ENCODE measurements around the gene ORM1.
A peak's percentile ranks its signal among the peaks of the same experiment; 100 is the strongest.

ORM1 gene

DNA sequence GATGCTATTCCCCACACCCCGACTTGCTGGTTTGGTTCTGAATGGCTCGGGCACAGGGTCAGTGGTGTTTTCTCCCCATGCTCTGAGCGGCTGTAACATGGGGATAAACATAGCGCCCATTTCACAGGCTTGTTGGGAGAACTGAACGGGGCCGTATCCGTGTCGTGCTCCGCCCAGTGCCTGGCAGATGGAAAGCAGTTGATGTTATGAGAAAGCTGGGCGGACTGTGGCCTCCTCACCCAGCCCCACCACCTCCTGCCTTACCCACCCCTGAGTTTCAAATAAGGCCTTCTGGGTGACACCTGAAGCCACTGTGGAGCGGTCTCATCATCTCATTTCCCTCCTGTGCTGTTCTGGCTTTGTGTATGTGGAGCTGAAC lies 21.3 kb downstream of the ORM1 start:
- no peak for DNase-seq (ENCODE audit: low read depth)

DNA sequence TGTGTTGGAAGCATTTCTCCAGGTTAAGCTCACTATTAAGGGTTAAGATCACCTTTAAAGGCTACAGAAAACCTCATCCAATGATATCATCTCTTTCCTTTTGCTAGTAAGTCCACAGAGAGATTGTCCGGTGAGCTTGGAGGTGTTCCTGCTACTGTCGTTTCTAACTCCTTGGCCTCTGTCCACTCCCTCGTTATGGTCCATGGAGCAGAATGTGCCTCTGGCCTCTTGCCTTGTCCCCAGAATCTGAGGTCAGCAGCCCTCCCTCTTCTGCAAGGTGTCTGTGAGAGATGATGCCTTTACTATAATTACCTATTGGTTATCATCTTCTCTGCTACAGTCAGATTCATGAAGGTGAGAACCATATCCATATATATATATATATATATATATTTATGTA lies 21.8 kb downstream of the ORM1 start:
- no peak for DNase-seq (ENCODE audit: low read depth)

DNA sequence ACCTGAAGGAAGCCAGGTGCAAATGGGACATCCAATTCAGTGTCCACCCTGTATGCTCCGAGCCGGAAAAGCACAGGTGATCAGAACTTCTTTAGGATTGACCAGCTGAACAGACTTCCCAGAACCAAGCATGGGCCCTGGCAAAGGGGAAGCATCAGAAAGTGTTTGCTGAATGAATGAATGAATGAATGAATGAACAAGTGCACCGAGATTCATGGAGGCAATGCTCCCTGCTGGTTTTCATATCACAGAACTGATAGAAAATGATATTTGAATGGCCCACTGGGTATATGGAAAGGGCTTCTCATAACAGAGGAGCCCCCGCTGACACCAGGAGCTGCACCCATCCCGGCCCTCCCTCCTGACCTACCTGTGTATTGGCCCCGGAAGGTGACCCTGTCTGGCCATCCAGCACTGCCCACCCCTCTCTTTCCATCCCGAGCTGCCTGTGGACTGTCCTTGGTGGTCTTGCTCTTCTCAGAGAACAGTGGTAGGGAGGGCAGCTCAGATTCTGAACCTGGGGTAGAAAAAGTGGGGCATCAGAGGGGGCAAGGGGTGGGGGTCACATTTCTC lies 22.7 kb downstream of the ORM1 start:
- DNase-seq (ENCODE audit: low read depth): no peak

DNA sequence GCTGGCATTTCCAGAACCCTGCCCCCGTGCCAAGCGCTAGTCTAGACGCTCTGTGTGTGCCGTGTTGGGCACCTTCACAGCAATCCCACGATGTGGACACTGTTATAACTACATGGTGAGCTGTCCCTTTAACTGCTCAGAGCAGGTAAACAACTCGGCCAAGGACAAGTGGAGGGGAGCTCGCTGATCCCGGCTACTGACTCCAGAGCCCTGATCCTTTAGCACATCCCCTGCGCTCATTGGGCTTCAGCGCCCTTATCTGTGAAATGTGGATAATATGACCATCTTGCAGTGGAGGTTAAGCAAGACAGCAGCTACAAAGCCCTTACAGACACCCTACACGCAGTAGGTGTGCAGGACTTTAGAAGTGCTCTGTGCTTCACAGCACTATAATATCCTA lies 23.2 kb downstream of the ORM1 start:
- no peak for DNase-seq (ENCODE audit: low read depth)

DNA sequence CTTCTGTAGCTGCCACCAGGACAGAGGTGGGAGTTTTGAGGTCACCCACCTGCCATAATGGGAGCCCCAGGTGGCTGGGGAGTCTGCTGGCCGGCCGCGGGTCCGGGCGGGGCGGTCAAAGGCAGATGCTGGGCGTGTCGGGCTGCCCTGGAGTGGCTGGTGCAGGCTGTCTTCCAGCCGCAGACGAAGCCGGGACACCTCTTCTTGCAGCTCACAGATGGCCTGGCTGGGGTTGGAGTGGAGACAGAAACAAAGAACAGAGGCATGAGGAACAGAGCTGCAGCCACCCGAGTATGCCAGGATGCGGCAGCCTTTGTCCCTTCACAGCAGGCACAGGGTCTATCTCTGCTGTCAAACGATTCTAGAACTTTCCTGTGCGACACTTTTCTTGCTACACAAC lies 24.8 kb downstream of the ORM1 start:
- no peak for DNase-seq (ENCODE audit: low read depth)

DNA sequence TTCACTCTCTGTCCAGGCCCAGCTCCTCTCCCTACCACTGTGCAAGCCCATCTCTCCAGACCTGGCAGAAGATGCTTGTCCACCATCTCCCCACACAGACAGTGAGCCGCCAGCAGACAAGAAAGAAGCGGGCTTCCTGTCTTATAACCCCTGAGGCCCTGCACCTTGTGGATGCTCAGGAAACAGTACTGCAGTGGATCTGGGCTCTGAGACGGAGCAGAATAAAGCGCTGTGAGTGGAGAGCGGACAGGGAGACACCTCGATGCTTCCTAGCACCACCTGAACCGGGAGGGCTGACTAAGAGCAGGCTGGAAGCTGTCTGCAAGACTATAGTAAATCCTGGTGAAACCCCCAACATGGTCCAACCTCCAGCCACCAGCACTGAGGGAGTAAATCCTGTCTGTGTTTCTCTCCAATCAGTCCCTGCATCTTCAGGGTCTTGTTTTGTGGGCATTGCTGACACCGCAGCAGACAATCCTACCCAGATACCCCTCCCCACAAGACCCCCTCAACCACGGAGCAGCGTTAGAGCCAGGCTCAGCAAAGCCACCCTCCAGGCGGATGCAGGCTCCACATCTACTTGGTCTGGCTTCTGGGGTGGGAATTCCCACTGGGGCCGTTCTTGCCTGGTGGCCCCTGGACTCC lies 25.5 kb downstream of the ORM1 start:
- no peak for DNase-seq (ENCODE audit: low read depth)

DNA sequence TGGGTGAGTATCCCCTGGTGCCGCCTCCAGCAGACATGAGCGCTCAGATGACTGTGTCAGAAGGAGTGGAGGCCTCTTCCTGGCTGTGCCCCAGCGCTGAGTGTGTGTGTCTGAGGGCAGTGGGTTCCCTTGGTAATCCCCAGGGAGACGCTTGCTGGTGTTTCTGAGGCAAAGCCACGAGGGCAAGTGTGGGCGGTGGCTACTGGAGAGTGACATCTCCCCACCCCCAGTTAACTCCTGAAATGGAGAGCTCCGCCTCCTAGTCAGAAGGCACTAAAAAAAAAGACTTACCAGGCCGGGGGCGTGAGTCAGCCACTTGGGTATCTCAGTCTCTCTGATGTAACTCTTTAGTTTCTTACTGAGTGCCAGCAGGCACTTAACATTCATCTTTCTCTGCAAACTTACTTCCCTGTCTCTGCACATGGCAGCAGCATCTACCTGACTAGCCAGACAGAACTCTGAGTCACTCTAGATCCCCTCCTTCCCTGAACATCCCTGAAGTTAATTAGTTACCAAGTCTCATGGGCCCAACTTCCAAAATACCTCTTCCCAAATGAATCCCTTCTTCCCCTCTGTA lies 26.1 kb downstream of the ORM1 start:
- peak; percentile 98 for DNase-seq (ENCODE audit: low read depth)

DNA sequence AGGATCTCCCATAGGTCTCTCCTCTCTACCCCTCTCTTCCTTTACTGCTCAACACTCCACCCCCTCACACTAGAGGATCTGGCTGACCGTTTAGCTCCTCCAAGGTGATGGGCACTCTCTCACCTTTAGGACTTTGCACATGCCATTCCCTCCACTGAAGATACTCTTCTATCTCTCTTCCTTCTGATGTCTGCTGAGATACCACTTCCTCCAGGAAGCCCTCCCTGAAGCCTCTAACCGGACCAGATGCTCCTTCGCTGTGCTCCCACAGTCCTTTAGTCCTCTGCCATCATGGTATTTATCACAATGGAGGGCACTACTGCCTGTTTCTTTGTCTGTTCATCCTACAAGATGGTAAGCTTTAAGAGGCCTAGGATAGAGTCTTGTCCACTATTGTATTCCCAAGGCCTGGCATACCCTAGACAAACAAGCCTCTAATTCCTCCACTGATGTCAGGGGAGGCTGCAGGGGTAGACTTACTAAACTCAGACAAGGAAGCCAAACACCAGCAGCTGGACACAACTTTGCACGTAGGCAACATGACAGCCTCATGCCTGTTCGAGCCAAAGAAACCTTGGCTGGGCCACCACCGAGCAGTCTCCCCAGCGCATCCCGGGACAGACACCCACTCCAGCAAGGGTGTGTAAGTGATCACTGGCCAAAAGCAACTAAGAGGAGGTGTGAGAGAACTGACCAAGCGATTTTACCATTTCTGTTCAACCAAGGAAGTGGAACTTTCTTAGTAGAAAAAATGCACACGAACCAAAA lies 27.0 kb downstream of the ORM1 start:
- no peak for DNase-seq (ENCODE audit: low read depth)

DNA sequence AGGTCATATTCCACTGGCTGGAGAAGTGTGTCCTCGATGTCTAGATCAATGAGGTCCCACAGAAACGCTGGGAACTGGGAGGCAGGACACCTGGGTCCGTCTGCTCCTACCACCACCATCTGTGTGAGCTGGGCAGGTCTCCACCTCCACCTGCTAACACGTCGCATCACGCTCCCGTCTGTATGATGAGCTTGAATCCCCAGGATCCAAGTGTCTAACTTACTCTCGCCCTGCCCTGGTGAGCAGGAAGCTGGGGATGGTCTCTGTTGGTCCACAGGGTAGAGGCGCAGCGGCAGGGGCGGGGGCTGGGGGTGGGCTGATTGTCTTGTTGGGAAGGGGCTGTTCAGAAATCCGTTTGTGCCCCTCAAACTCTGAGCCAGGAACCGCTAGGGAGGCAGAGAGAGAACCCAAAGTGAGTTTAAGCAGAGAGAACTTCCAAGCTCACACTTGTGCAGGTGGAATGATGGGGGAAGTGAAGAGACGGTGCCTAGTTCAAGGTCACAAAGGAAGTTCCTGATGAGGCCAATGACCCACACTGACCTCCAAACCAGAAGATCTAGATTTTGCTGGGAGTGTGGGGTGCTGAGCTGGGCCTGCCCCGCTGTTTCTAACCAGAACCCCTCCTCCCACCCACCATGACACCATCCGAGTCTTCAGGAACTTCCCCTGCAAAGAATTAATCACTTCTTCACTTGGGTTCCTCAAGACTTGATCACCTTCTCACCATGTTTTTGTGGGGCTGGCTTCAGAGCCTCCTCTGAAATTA lies 27.9 kb downstream of the ORM1 start:
- no peak for DNase-seq (ENCODE audit: low read depth)

DNA sequence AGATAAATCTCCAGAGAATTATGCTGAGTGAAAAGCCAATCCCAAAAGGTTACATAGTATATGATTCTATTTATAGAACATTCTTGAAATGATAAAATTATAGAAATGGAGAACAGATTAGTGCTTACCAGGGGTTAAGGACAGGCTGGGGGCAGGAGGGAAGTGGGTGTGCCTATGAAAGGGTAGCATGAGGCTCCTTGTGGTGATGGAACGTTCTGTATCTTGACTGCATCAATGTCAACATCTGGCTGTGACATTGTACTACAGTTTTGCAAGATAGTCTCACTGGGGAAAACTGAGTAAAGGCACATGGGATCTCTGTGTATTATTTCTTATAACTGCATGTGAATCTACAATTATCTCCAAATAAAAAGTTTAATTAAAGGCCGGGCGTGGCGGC lies 29.0 kb downstream of the ORM1 start:
- no peak for DNase-seq (ENCODE audit: low read depth)

DNA sequence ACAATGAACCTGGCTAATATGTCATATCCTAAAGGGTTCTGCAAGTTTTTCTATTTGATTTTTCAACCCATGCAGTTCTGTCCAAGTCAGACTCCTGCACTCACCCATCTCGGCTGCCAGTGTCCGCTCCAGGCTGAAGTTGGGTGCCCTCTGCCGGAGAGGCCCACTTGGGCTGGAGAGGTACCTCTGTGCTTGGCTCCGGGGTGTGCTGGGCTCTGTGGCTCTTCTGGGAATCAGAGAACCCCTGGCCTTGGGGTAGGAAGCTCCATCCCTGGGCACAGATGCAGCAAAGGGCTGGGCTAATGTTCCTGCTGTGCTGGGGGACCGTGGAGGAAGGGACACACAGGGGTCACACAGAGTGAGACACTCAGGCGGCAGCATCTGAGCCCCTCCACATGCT lies 32.9 kb downstream of the ORM1 start:
- no peak for DNase-seq (ENCODE audit: low read depth)

DNA sequence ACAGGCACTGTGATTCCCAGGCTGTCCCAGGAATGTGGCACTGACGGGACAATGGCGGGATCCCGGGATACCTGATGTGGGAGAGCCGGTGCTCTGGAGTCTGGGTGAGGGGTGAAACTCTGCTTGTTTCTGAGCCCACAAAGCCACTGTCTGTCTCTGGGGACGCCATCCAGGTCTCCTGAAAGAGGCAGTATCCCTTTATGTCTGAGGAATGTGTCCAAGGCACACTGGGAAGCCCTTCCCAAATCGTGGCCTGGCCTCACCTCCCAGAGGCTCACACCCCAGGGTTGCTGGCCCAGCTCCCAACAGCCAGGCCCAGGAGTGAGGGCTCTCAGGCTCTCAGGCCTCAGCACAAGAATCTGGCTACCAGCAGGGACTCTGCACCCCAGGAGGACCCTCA lies 33.9 kb downstream of the ORM1 start:
- DNase-seq (ENCODE audit: low read depth): no peak

DNA sequence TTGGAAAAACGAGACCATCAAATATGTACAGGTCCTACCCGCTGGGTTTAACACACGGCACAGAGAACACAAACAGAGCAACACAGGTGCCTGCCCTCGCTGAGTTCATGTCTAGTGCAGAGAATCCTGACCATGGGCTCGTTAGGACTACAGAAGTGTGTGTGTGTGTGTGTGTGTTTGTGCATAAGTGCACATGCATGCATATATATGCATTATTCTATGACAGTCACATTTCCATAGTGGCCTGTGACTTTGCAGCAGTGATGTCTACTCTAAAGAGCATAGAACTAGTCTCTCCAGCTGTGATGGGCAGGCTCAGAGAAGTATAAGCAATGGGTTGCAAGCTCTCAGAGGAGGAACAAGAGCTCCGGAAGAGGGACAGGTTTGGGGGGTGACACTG lies 34.5 kb downstream of the ORM1 start:
- no peak for DNase-seq (ENCODE audit: low read depth)

DNA sequence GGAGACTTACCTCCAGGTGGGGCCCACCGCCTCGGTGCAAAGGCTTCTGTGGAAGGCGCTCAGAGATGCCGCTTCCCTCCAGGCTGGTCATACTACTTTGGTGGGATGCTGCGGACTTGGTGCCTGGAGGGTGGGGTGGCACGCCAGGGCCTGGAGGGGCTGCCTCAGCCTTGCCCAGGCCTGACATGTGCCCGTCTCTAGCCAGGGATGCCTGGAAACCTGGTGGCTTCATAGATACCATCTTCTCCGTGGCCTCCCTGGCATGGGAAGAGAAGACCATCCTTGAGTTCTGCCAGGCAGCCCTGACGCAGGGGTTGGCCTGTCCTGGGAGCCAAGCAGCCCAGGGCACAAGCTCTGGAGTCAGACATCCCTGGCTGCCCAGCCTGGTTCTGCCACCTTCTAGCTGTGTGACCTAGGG lies 35.0 kb downstream of the ORM1 start:
- DNase-seq (ENCODE audit: low read depth): no peak

DNA sequence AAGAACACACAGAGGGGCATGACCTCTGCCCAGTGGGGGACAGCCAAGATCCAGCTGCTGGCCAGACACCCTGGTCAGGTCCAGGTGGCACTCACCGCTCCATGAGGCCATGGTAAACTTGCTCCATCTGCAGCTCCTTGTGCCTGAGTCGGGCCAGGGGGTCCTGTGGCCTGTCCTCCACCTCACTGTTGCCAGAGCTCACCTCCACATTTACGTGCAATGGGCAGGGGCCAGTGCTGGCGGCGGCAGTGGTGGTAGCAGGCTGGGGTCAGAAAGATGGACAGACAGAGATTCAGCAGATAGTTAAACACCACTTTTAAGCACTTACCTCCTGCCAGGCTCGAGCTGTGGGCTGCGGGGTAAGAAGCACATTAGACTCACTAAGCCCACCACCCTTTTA lies 36.9 kb downstream of the ORM1 start:
- DNase-seq (ENCODE audit: low read depth): no peak

DNA sequence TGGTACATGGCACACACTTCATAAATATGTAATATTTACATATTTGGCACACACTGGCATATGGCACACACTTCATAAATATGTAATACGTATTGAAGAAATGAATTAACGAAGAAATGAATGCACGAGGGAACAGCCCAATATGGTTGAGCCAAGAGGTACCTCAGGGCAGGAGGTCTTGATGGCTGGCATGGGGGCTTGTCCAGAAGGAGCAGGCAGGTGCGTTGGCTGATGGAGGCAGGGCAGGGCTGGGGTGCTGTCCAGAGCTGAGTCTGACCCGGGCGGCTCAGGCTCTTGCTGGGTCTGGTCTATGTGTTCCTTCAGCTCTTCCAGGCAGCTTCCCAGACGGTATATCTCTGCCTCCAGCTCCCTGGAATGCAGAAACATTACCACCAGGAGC lies 38.6 kb downstream of the ORM1 start:
- no peak for DNase-seq (ENCODE audit: low read depth)

DNA sequence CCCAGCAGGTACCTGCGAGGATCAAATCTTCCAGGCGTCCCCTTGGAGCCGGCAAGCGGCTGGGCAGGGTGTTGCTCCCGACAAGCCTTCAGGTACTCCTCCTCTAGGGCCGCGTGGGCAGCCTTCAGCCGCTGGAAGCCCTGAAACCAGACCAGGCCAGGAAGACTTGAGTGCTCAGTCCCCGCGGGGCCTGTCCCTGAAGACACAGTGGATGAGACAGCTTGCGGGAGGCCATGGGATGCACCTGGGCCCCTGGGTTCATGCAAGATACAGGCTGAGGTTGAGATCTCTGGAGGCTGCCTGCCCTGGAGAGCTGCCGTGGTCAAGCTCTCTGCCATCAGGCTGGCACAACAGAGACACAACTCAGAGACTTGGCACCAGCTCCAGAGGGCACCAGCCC lies 39.5 kb downstream of the ORM1 start:
- no peak for DNase-seq (ENCODE audit: low read depth)

DNA sequence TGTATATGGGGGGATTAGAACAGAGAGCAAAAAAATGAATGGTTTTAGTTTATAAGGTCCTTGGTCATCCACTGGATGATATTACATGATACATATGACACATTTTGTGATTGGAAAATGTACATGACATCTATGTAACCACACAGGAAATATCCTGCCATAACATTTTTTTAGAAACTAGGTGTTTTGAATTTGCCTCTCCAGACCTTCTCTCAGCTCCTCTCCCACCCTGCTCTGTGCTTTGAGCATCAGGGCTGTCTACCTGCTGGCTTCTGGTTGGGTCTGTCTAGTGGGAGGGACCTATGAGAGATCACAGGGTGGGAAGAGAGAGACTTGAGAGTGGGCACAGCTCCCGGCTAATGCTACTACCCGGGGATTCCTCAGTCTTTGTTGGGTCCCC lies 40.5 kb downstream of the ORM1 start:
- no peak for DNase-seq (ENCODE audit: low read depth)

DNA sequence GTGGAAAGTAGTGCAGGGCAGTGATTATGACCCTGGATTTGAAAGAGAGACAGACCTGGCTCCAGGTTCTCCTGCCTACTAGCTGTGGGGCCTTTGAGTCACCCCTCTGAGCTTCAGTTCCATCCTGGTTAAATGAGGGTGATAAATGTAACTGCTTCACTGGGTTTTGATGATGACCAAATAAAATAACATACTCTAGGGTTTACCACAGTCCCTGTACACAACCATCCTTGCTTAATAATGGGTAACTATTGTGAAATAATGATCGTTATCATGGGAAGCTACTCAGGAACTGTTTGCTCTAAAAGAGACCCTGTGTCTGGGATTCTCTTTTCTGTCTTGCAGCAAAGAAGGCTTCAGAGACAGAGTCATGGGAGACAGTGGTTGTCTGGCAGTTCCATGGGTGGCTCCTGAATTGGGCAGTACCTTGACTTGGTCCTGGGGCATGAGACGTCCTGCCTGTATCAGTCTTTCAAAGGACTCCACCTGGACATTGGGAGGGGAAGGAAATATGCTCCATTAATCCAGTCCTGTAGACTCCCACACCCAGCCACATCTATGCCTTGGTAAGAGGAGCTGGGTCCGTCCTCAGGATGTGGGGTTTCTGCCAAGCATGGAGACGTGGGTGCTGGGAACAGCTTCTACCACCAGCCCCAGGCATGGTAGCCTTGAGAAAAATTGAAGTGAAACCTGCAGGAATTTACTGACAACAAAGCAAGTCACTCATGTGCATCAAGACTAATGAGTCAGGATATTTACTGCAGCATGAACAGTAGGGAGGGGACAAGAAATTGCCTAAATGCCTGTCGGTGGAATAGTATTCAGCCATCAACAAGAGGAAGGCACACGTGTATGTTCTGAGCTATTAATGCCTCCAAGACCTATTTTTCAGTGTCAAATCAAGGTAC lies 41.5 kb downstream of the ORM1 start:
- peak; percentile 90 for DNase-seq (ENCODE audit: low read depth)

DNA sequence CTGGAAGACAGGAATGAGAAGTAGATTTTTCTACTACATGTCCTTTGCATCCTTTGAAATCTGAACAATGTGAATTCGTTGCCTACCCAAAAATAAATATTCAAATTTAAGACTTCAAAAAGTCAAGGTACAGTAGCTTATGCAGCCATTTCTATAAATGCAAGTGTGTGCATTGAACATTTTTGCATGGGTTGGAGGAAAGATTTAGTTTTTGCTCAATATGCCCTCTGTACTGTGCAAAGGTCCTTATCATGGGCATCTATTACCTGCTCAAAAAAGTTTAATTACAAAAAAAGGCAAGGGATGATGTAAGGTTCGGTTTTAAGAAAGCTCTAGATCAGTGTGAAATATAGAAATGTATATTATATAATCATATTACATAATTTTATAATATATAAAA lies 42.3 kb downstream of the ORM1 start:
- no peak for DNase-seq (ENCODE audit: low read depth)

DNA sequence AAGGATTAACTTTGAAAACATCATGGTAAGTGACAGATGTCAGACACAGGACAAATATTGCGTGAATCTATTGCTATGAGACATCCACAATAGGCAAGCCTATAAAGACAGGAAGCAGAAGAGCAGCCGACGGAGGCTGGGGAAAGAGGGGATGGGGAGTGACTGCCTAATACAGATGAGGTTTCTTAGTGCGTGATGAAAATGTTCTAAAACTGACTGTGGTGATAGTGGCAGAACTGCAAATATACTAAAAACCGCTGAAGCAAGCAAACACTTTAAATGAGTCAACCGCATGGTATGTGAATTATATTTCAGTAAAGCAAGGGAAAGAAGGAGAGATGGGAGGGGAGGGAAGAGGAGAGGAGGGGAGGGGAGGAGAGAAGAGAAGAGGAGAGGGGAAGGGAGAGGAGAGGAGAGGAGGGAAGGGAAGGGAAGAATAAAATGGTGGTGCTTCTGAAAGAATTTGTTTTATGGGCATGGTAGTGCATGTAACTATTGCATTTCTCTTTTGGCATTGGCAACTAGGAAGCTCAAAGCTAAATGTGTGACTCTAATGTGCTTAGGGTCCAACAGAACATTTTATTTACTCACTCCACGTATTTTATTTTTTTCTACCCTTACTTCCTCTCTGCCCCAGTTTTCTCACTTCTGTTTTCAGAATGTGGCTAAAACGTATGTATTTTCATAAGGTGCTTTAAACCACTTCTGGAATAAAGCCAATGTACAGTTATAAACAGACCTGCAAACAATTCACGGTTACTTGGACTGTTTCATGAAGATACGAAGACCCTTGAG lies 43.6 kb downstream of the ORM1 start:
- DNase-seq (ENCODE audit: low read depth): peak; percentile 84

Data from ELR (cell line).